PC-3 (cell line): ENCODE results near the gene DNAJC1. TPM values are rescaled to one million over a fixed set of nuclear protein-coding genes. Genes with fewer than 3 reads are reported as not detected.

Experiments used
- ATAC-seq: fragments of 200-7000 bp; cut with Tn5 transposase; 2 replicates; pipeline ENCODE4 v1.9.1; 2020; ENCODE audit warnings: mild to moderate bottlenecking, moderate library complexity
- BruUV-seq: library from RNA; stranded (reverse); fragments of 400-500 nt; replicated peaks from 2 replicates; lab custom pipeline; 2021; lab: Mats Ljungman, UMichigan
- CTCF ChIA-PET: fragments of 300-600 bp; sonication (Branson Sonifier 250); formaldehyde crosslinking; loops from one replicate; lab custom pipeline; 2022; ENCODE audit warnings: antibody characterized with exemption; lab: Charles Lee
- POLR2A ChIA-PET: fragments of 300-600 bp; sonication (Branson Sonifier 250); formaldehyde crosslinking; loops from one replicate; lab custom pipeline; 2022; ENCODE audit warnings: antibody characterized with exemption; ENCODE audit not compliant: unreplicated experiment; lab: Charles Lee
- DNase-seq: peaks from one replicate; pipeline ENCODE4 v3.0.0-alpha.2; 2015
- H2AFZ ChIP-seq: fragments of 300-600 bp; sonication (generic); 2 replicates; pipeline ENCODE4 v1.6.0; 2016; ENCODE audit warnings: antibody characterized with exemption, low read length
- H3F3A ChIP-seq: fragments of 300-600 bp; sonication (generic); one replicate; pipeline ENCODE4 v1.6.0; 2017; ENCODE audit warnings: antibody characterized with exemption, low read length, control low read depth, mild to moderate bottlenecking; ENCODE audit not compliant: unreplicated experiment
- H3K27ac ChIP-seq: fragments of 300-600 bp; sonication (generic); 2 replicates; pipeline ENCODE4 v1.5.1; 2016; ENCODE audit warnings: mild to moderate bottlenecking, low read length
- H3K27me3 ChIP-seq: fragments of 300-600 bp; sonication (generic); 2 replicates; pipeline ENCODE4 v1.6.1; 2016; ENCODE audit warnings: low read length, mixed read lengths
- H3K36me3 ChIP-seq: fragments of 300-600 bp; sonication (generic); 2 replicates; pipeline ENCODE4 v1.6.1; 2016; ENCODE audit warnings: low read depth, mixed run types, low read length, mixed read lengths
- H3K4me1 ChIP-seq: fragments of 300-600 bp; sonication (generic); 2 replicates; pipeline ENCODE4 v1.5.1; 2016; ENCODE audit warnings: low read length; ENCODE audit not compliant: insufficient read depth
- H3K4me2 ChIP-seq: fragments of 300-600 bp; sonication (generic); 2 replicates; pipeline ENCODE4 v1.6.0; 2016; ENCODE audit warnings: low read length
- H3K4me3 ChIP-seq: fragments of 300-600 bp; sonication (generic); 2 replicates; pipeline ENCODE4 v1.5.1; 2016; ENCODE audit warnings: mild to moderate bottlenecking, low read length, mixed read lengths
- H3K79me2 ChIP-seq: fragments of 300-600 bp; sonication (generic); 2 replicates; pipeline ENCODE4 v1.6.1; 2017; ENCODE audit warnings: low read length, mixed read lengths
- H3K9ac ChIP-seq: fragments of 300-600 bp; sonication (generic); 2 replicates; pipeline ENCODE4 v1.6.0; 2016; ENCODE audit warnings: mild to moderate bottlenecking, low read length
- H3K9me2 ChIP-seq: fragments of 300-600 bp; sonication (generic); replicated peaks from 2 replicates; pipeline ENCODE4 v1.6.1; 2016; ENCODE audit warnings: mixed run types, low read length, mixed read lengths
- H3K9me3 ChIP-seq: fragments of 300-600 bp; sonication (generic); 2 replicates; pipeline ENCODE4 v1.6.1; 2016; ENCODE audit warnings: low read length, mixed read lengths
- H4K20me1 ChIP-seq: fragments of 300-600 bp; sonication (generic); 2 replicates; pipeline ENCODE4 v1.6.1; 2016; ENCODE audit warnings: low read length, mixed read lengths
- CTCF ChIP-seq: fragments of 300-600 bp; sonication (generic); conservative IDR thresholded peaks from 2 replicates; pipeline ENCODE4 v1.5.1; 2017; ENCODE audit warnings: antibody characterized with exemption, low read depth, mild to moderate bottlenecking, low read length
- EZH2 ChIP-seq: fragments of 300-600 bp; sonication (generic); IDR thresholded peaks from one replicate; pipeline ENCODE4 v1.6.1; 2017; ENCODE audit warnings: antibody characterized with exemption, mild to moderate bottlenecking, low read length; ENCODE audit not compliant: unreplicated experiment
- EZH2phosphoT487 ChIP-seq: fragments of 300-600 bp; sonication (generic); IDR thresholded peaks from 2 replicates; pipeline ENCODE4 v1.6.1; 2018; ENCODE audit warnings: mild to moderate bottlenecking, antibody characterized with exemption, low read length, borderline replicate concordance
- intact Hi-C: fragments of 100-400 bp; cut with micrococcal nuclease; formaldehyde crosslinking; loops from 2 replicates; pipeline ENCODE4 v1.9.0; 2023
- total RNA-seq: library from RNA; depleted of rRNA; stranded (reverse); fragments of >200 nt; gene quantifications from 2 replicates; pipeline ENCODE4 v1.2.3, GENCODE V29; 2014

The DNAJC1 gene
- total RNA-seq, 1 experiment from 2014 or later: 53.4 TPM

DNA sequence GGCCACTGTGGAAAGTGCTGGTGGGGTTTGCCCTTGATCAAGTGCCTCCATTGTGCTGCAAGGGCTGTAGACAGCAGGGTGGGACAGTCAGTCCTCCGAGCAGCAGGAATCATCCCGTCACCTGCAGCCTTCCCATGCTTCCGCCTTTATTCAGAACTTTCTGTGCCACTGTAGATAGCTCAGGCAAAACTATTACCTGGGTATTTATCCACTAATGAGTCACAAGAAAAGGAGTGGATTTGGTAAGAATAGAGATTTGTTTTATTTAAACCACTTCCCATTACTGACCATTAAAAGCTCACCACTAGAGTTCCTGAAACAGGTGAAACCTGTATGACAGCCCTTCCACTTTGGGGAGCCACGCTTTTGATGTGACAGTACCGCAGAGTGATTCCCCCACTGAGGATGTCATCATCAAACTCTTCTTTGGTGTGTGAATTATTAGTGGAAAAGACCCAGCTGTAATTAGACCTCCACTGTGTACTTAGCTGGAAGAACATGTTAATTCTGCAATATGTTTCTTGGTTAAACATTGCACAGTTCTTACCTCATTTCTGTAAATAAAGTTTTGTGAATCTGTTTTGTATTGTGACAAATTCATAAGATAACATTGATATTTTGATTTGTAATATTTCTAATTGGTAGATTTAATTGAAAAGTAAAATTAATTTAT lies 260.7 kb downstream of the DNAJC1 start:
- Histone ChIP-seq H3K9ac (peak overlapping the region; percentile 43), H3K9me2 (no peaks in the 10 kb centered on the region), H3K4me1 (peaks cover 30% of the 10 kb centered on the region), H3K9me3 (no peaks in the 10 kb centered on the region), H3K79me2 (no peaks in the 10 kb centered on the region), H4K20me1 (no peaks in the 10 kb centered on the region), H3K4me3 (no peak overlapping the region), H3F3A (no peaks in the 10 kb centered on the region), H3K27me3 (no peaks in the 10 kb centered on the region), H3K27ac (peak overlapping the region; percentile 90), H3K36me3 (peaks cover 16% of the 10 kb centered on the region; the same call in 1 of the 2 replicates), H2AFZ (no peak overlapping the region), H3K4me2 (peak overlapping the region; percentile 60)
- ChIA-PET CTCF (interaction anchor here (0.5 kb wide), 1 partner anchor 211 kb away, joined by 4 read pairs; no protein-coding TSS in a partner anchor), POLR2A (no interaction called here)
- peak; percentile 78 for DNase-seq
- intact Hi-C loops: loop anchor here (10.0 kb wide), 1 partner anchor 212 kb away; no protein-coding TSS in a partner anchor
- ATAC-seq: peak; percentile 69
- no peak for TF ChIP-seq EZH2phosphoT487
- TF ChIP-seq CTCF: no peak
- no TSS peak for BruUV-seq

- no peaks in the 10 kb centered on the region for H3K27me3 ChIP-seq
- no peak overlapping the region for H3K4me3 ChIP-seq
These were observed 262.5 kb downstream of the DNAJC1 start for GRCh38 chr10:21740989-21741388.

More at GRCh38 chr10:21740989-21741388, 262.5 kb downstream of the DNAJC1 start:
- Histone ChIP-seq H3K27ac (no peak overlapping the region), H3K9ac (no peak overlapping the region), H3K36me3 (peaks cover 16% of the 10 kb centered on the region; the same call in 1 of the 2 replicates), H2AFZ (no peak overlapping the region), H4K20me1 (no peaks in the 10 kb centered on the region), H3K79me2 (no peaks in the 10 kb centered on the region), H3K9me2 (no peaks in the 10 kb centered on the region), H3K4me1 (peaks cover 30% of the 10 kb centered on the region), H3K4me2 (no peak overlapping the region), H3K9me3 (no peaks in the 10 kb centered on the region), H3F3A (no peaks in the 10 kb centered on the region)
- TF ChIP-seq EZH2phosphoT487: no peak
- TF ChIP-seq EZH2: no peak
- no peak for TF ChIP-seq CTCF
- intact Hi-C loops: loop anchor here (10.0 kb wide), 1 partner anchor 214 kb away; no protein-coding TSS in a partner anchor
- DNase-seq: no peak
- CTCF ChIA-PET: no interaction called here
- POLR2A ChIA-PET: no interaction called here
- ATAC-seq: no peak
- no TSS peak for BruUV-seq
